A549 (cell line): Measurements from ENCODE around the gene SYCP1.

Source experiments
- CTCF ChIP-seq: fragments of >200 bp; sonication (Bioruptor Twin); formaldehyde crosslinking; IDR thresholded peaks from 3 replicates; pipeline ENCODE4 v1.5.1; 2016
- JUNB ChIP-seq: fragments of >200 bp; sonication (Bioruptor Twin); formaldehyde crosslinking; IDR thresholded peaks from 2 replicates; pipeline ENCODE4 v1.6.1; 2016
- KDM1A ChIP-seq: fragments of 200-600 bp; sonication (generic); IDR thresholded peaks from 2 replicates; pipeline ENCODE4 v1.6.1; 2016; ENCODE audit warnings: low read depth, mild to moderate bottlenecking
- POLR2A ChIP-seq: IDR thresholded peaks from 2 replicates; pipeline ENCODE4 v1.6.1; 2012; ENCODE audit warnings: mild to moderate bottlenecking, low read length
- POLR2AphosphoS2 ChIP-seq: conservative IDR thresholded peaks from 2 replicates; pipeline ENCODE4 v1.6.1; 2012; ENCODE audit warnings: low read length, improper control_type of control experiment, inconsistent platforms
- RAD21 ChIP-seq, 2 experiments: fragments of >200 bp in 1 of 2; sonication (Bioruptor Twin) in 1 of 2; formaldehyde crosslinking in 1 of 2; IDR thresholded peaks in 1 of 2; conservative IDR thresholded peaks in 1 of 2; 2 replicates in 1 of 2; 3 replicates in 1 of 2; pipeline ENCODE4 v1.6.1; 2012 to 2018; ENCODE audit warnings: inconsistent platforms in 1 of 2
- TP53 ChIP-seq: fragments of 250-450 bp; sonication (Bioruptor Pico); IDR thresholded peaks from 2 replicates; pipeline ENCODE4 v1.5.0; 2021; ENCODE audit warnings: mild to moderate bottlenecking, moderate library complexity
- USF2 ChIP-seq: fragments of 450-650 bp; IDR thresholded peaks from 2 replicates; pipeline ENCODE4 v1.6.1; 2014; ENCODE audit warnings: antibody characterized with exemption

- no peak for TF ChIP-seq RAD21 (conservative IDR thresholded peaks at IDR 0.05 in 1 of 2, IDR thresholded peaks at IDR 0.05 in 1 of 2)
- no peak for TF ChIP-seq CTCF
- no peak for TF ChIP-seq POLR2AphosphoS2
- TF ChIP-seq TP53 (CRISPR knock-in tag) = no peak
- TF ChIP-seq KDM1A = no peak
- no peak for TF ChIP-seq POLR2A
- TF ChIP-seq JUNB = no peak
- TF ChIP-seq USF2 = no peak
These were observed 26.4 kb upstream of the SYCP1 start for GRCh38 chr1:114828251-114828650.
